NB4 (cell line): ENCODE results near the gene PNPLA7.

Experiments
- DNase-seq: peaks from one replicate; pipeline ENCODE4 v3.0.0; 2010; ENCODE audit warnings: low read depth
- H3K4me3 ChIP-seq: one replicate; pipeline ENCODE4 v1.5.1; 2011; ENCODE audit warnings: mild to moderate bottlenecking, low read depth, low read length, moderate library complexity
- MYC ChIP-seq: IDR thresholded peaks from 2 replicates; pipeline ENCODE4 v1.6.1; 2011; ENCODE audit warnings: low read depth, low read length
- POLR2A ChIP-seq: IDR thresholded peaks from 2 replicates; pipeline ENCODE4 v1.6.1; 2011; ENCODE audit warnings: mild to moderate bottlenecking; ENCODE audit not compliant: insufficient read length; ENCODE audit errors: extremely low read depth
- TF ChIP-seq, protein P1 (sequence below): IDR thresholded peaks from 2 replicates; pipeline ENCODE4 v1.6.1; 2011; ENCODE audit warnings: low read depth, low read length
- TF ChIP-seq, protein P2 (sequence below): IDR thresholded peaks from one replicate; pipeline ENCODE4 v1.5.1; 2012; ENCODE audit warnings: low read depth, low read length

Gene PNPLA7

GRCh38 chr9:137490532-137491186, 59.5 kb downstream of the PNPLA7 start:
- no peak overlapping the region for H3K4me3 ChIP-seq
- TF ChIP-seq MYC: no peak
- TF ChIP-seq, protein P1, sequence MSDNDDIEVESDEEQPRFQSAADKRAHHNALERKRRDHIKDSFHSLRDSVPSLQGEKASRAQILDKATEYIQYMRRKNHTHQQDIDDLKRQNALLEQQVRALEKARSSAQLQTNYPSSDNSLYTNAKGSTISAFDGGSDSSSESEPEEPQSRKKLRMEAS: no peak
- TF ChIP-seq, protein P2, sequence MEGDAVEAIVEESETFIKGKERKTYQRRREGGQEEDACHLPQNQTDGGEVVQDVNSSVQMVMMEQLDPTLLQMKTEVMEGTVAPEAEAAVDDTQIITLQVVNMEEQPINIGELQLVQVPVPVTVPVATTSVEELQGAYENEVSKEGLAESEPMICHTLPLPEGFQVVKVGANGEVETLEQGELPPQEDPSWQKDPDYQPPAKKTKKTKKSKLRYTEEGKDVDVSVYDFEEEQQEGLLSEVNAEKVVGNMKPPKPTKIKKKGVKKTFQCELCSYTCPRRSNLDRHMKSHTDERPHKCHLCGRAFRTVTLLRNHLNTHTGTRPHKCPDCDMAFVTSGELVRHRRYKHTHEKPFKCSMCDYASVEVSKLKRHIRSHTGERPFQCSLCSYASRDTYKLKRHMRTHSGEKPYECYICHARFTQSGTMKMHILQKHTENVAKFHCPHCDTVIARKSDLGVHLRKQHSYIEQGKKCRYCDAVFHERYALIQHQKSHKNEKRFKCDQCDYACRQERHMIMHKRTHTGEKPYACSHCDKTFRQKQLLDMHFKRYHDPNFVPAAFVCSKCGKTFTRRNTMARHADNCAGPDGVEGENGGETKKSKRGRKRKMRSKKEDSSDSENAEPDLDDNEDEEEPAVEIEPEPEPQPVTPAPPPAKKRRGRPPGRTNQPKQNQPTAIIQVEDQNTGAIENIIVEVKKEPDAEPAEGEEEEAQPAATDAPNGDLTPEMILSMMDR: no peak
- no peak for DNase-seq

- TF ChIP-seq, protein P1: no peak
- no peak for TF ChIP-seq POLR2A
- TF ChIP-seq MYC: no peak
- TF ChIP-seq, protein P2: no peak
- DNase-seq: no peak
- no peak overlapping the region for H3K4me3 ChIP-seq
Observed at GRCh38 chr9:137488906-137489305, 61.3 kb downstream of the PNPLA7 start.

DNA sequence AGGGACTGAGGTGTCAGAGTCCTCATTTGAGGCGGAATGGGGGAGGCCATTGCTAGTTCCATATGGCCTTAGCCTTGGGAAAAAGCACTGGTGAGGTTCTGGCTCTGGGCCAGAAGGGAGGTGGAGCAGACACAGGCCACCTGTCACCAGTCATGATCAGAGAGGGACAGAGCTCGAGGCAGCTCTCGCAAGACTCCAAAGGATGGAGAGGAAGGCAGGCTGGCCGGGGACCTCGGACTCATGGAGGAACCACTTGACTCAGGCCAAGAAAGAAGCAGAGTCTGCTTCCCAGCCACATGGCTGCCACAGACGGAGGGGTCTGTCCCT, 61.9 kb downstream of the PNPLA7 start:
- TF ChIP-seq POLR2A (no peak), MYC (no peak)
- TF ChIP-seq, protein P1: no peak
- TF ChIP-seq, protein P2: no peak
- DNase-seq: no peak

DNA sequence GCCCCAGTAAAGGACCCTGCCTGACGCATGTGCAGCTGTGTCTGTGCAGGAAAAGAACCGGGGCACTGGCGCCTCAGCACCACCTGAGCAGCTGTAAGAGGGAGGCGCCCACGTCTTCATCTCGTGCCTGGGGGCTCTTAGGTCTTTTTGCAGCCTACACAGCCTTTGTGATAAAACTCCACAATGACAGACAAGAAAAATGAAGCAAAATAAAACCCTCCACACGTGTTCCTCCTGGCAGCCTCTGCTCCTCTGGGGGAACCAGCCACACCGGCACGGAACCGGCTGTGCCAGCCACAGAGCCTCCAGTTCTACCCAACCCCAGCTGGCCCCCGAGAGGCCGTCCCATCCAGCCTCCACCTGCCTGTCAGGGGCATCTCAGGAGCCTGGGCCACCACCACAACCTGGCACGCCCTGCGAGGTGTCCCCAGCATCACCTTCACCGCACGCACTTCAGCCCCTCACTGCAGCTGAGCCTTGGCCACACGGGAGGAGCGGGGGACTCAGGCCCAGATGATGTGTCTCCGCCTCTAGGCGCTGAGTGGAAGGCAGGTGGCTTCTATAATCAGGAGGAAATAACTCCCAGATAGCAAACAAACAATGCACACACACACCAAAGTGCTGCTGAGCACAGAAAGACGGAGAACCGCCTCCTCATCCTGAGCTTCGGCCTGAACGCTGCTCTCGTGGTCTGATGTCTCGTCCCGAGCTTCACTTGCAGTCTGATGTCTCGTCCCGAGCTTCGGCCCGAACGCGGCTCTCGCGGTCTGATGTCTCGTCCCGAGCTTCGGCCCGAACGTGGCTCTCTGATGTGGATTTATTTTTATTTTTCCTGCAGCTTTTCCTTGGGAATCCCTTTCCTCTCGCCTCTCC, 62.5 kb downstream of the PNPLA7 start:
- TF ChIP-seq, protein P2: no peak
- TF ChIP-seq, protein P1: no peak
- TF ChIP-seq MYC (no peak), POLR2A (no peak)
- DNase-seq: no peak
- H3K4me3 ChIP-seq: no peak overlapping the region

More for the DNA sequence above, 61.9 kb downstream of the PNPLA7 start:
- H3K4me3 ChIP-seq: no peak overlapping the region

GRCh38 chr9:137486545-137487453, 63.4 kb downstream of the PNPLA7 start:
- no peak for DNase-seq
- TF ChIP-seq POLR2A (no peak), MYC (no peak)
- TF ChIP-seq, protein P2: no peak
- TF ChIP-seq, protein P1: no peak
- no peak overlapping the region for H3K4me3 ChIP-seq
